ENCODE measurements around the gene YWHAQ. TPM values are rescaled to one million over a fixed set of nuclear protein-coding genes. Genes with fewer than 3 reads are reported as not detected.

YWHAQ gene
- total RNA-seq, 1 donor from 2014 or later: 408 TPM

DNA sequence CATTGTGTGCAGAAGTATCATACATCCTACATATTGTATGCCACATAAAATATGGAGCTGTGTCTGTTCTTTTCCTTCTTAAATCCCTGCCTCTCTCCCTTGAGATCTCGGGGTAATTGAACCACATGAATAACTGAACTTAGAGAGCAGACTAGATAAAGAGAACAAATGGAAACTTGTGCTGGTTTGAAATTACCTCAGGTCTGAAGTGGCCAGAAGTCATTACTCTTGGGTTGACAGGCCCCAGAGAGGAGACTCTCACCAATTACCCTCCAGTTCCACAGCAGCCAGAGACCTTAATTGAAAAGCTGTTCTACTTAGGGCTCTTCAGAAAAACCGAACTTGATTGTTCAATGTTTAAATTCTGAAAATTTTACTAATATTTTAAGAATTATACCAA is 70.2 kb downstream of the YWHAQ start:
- peaks cover 4% of the 10 kb centered on the region for H3K36me3 Mint-ChIP-seq (ENCODE audit: low read depth, unreplicated experiment)
- H3K27ac ChIP-seq (ENCODE audit: low read depth, low read length): no peak overlapping the region
- FAIRE-seq: no peak
- no peaks in the 10 kb centered on the region for H3K27me3 Mint-ChIP-seq (ENCODE audit: low read depth, unreplicated experiment)
- H3K27me3 ChIP-seq (ENCODE audit: insufficient read depth, low read length): no peaks in the 10 kb centered on the region
- no peaks in the 10 kb centered on the region for H3K9me3 ChIP-seq (ENCODE audit: insufficient read depth, low read depth, low read length)
- H3K4me3 ChIP-seq (ENCODE audit: insufficient read depth, low read depth, low read length): no peak overlapping the region
- no peak overlapping the region for H3K4me2 ChIP-seq (ENCODE audit: low read length)
- H3K4me1 ChIP-seq (ENCODE audit: insufficient read depth, low read length): peaks cover 13% of the 10 kb centered on the region
- no peak for DNase-seq (ENCODE audit: low read depth)
- H3K79me2 ChIP-seq (ENCODE audit: insufficient read depth, low read length): peaks cover 15% of the 10 kb centered on the region
- H3K27ac Mint-ChIP-seq (ENCODE audit: unreplicated experiment): no peak overlapping the region
- H3K9me3 Mint-ChIP-seq (ENCODE audit: unreplicated experiment): no peaks in the 10 kb centered on the region
- no peak overlapping the region for H3K4me3 Mint-ChIP-seq (ENCODE audit: unreplicated experiment)
- TF ChIP-seq EZH2 (IDR thresholded peaks at IDR 0.05; ENCODE audit: insufficient read depth, low read length): no peak
- TF ChIP-seq, protein P1, sequence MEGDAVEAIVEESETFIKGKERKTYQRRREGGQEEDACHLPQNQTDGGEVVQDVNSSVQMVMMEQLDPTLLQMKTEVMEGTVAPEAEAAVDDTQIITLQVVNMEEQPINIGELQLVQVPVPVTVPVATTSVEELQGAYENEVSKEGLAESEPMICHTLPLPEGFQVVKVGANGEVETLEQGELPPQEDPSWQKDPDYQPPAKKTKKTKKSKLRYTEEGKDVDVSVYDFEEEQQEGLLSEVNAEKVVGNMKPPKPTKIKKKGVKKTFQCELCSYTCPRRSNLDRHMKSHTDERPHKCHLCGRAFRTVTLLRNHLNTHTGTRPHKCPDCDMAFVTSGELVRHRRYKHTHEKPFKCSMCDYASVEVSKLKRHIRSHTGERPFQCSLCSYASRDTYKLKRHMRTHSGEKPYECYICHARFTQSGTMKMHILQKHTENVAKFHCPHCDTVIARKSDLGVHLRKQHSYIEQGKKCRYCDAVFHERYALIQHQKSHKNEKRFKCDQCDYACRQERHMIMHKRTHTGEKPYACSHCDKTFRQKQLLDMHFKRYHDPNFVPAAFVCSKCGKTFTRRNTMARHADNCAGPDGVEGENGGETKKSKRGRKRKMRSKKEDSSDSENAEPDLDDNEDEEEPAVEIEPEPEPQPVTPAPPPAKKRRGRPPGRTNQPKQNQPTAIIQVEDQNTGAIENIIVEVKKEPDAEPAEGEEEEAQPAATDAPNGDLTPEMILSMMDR (IDR thresholded peaks at IDR 0.05; ENCODE audit: insufficient read depth, low read depth, low read length): no peak
- H2AFZ ChIP-seq (ENCODE audit: low read depth, low read length): no peak overlapping the region
- no peak overlapping the region for H3K9ac ChIP-seq (ENCODE audit: low read length)
- peaks cover 14% of the 10 kb centered on the region for H3K4me1 Mint-ChIP-seq (ENCODE audit: low read depth, unreplicated experiment)
- no peaks in the 10 kb centered on the region for H4K20me1 ChIP-seq (ENCODE audit: insufficient read depth, low read length)
- H3K36me3 ChIP-seq (ENCODE audit: insufficient read depth, low read length): no peaks in the 10 kb centered on the region

DNA sequence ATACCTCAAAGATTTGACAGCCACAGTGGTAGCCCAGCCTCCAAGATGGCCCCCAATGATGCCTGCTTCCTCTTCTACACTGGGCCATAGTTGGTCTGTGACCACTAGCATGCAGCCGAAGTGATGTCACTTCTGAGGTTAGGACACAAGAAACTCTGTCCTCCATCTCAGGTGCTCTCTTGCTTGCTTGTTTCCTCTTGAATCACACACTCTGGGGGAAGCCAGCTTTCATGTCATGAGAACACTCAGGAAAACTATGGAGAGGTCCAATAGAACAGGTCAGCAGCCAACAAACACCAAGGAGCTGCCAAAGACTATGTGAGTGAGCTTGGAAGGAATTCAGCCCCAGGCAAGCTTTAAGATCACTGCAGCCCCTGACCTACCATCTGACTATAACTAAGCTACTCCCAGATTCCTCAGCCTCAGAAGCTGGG is 71.8 kb downstream of the YWHAQ start:
- Mint-ChIP-seq H3K27me3 (ENCODE audit: low read depth, unreplicated experiment) (no peaks in the 10 kb centered on the region), H3K4me3 (ENCODE audit: unreplicated experiment) (peak overlapping the region; percentile 40), H3K9me3 (ENCODE audit: unreplicated experiment) (no peaks in the 10 kb centered on the region), H3K4me1 (ENCODE audit: low read depth, unreplicated experiment) (peaks cover 10% of the 10 kb centered on the region), H3K36me3 (ENCODE audit: low read depth, unreplicated experiment) (peaks cover 4% of the 10 kb centered on the region), H3K27ac (ENCODE audit: unreplicated experiment) (peak overlapping the region; percentile 83)
- H3K27me3 ChIP-seq (ENCODE audit: insufficient read depth, low read length): no peaks in the 10 kb centered on the region
- H3K9me3 ChIP-seq (ENCODE audit: insufficient read depth, low read depth, low read length): no peaks in the 10 kb centered on the region
- H3K9ac ChIP-seq (ENCODE audit: low read length): no peak overlapping the region
- H2AFZ ChIP-seq (ENCODE audit: low read depth, low read length): no peak overlapping the region
- H3K79me2 ChIP-seq (ENCODE audit: insufficient read depth, low read length): peaks cover 31% of the 10 kb centered on the region
- peak; percentile 97 for DNase-seq (ENCODE audit: low read depth)
- no peak overlapping the region for H3K4me3 ChIP-seq (ENCODE audit: insufficient read depth, low read depth, low read length)
- H3K4me1 ChIP-seq (ENCODE audit: insufficient read depth, low read length): peaks cover 6% of the 10 kb centered on the region
- peak overlapping the region; percentile 40 for H3K27ac ChIP-seq (ENCODE audit: low read depth, low read length)
- H3K36me3 ChIP-seq (ENCODE audit: insufficient read depth, low read length): no peaks in the 10 kb centered on the region
- TF ChIP-seq, protein P1 (IDR thresholded peaks at IDR 0.05; ENCODE audit: insufficient read depth, low read depth, low read length): no peak
- no peak for TF ChIP-seq EZH2 (IDR thresholded peaks at IDR 0.05; ENCODE audit: insufficient read depth, low read length)
- FAIRE-seq: no peak
- peaks cover 10% of the 10 kb centered on the region for H4K20me1 ChIP-seq (ENCODE audit: insufficient read depth, low read length)
- peak overlapping the region; percentile 31 for H3K4me2 ChIP-seq (ENCODE audit: low read length)

DNA sequence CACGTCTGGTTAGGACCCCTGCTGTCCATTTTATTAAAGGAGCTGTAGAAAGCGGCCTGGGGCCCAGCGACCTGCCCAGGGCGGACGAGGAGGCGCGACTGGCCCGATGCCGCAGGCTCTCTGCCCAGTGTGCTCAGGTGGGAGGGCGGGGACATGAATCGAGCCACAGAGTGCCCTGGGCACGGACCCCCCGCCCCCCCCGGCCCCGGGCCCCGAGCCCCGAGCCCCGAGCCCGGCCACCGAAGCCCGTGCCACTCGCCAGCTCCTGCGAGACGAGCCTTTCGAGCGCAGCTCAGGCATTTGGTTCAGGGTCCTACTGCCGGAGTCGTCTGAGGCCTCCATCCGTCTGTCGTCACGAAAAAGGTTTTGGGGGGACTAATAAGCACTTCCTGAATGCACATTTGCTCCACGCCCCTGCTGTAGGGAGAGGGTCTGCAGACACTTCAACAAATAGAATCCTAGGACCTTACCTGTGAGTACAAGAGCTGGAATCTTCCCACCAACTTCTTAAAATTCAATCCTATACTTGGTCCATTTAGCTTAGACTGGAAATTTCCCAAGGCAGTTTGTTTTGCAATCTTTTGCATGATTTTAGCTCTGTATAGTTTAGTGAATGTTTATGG is 74.6 kb downstream of the YWHAQ start:
- H3K9me3 Mint-ChIP-seq (ENCODE audit: unreplicated experiment): no peaks in the 10 kb centered on the region
- peak overlapping the region; percentile 59 for H2AFZ ChIP-seq (ENCODE audit: low read depth, low read length)
- peak overlapping the region; percentile 100 for H3K4me3 Mint-ChIP-seq (ENCODE audit: unreplicated experiment)
- peaks cover 57% of the 10 kb centered on the region for H3K79me2 ChIP-seq (ENCODE audit: insufficient read depth, low read length)
- no peaks in the 10 kb centered on the region for H3K9me3 ChIP-seq (ENCODE audit: insufficient read depth, low read depth, low read length)
- peak overlapping the region; percentile 96 for H3K27ac ChIP-seq (ENCODE audit: low read depth, low read length)
- DNase-seq (ENCODE audit: low read depth) (no peak), FAIRE-seq (no peak)
- peaks cover 22% of the 10 kb centered on the region for H3K4me1 ChIP-seq (ENCODE audit: insufficient read depth, low read length)
- peak overlapping the region; percentile 83 for H3K27ac Mint-ChIP-seq (ENCODE audit: unreplicated experiment)
- peak overlapping the region; percentile 96 for H3K4me2 ChIP-seq (ENCODE audit: low read length)
- peaks cover 29% of the 10 kb centered on the region for H4K20me1 ChIP-seq (ENCODE audit: insufficient read depth, low read length)
- TF ChIP-seq, protein P1 (IDR thresholded peaks at IDR 0.05; ENCODE audit: insufficient read depth, low read depth, low read length): no peak
- TF ChIP-seq EZH2 (IDR thresholded peaks at IDR 0.05; ENCODE audit: insufficient read depth, low read length): no peak
- peaks cover 25% of the 10 kb centered on the region for H3K4me1 Mint-ChIP-seq (ENCODE audit: low read depth, unreplicated experiment)
- no peaks in the 10 kb centered on the region for H3K36me3 ChIP-seq (ENCODE audit: insufficient read depth, low read length)
- H3K4me3 ChIP-seq (ENCODE audit: insufficient read depth, low read depth, low read length): peak overlapping the region; percentile 90
- no peaks in the 10 kb centered on the region for H3K27me3 ChIP-seq (ENCODE audit: insufficient read depth, low read length)
- H3K9ac ChIP-seq (ENCODE audit: low read length): peak overlapping the region; percentile 95
- H3K36me3 Mint-ChIP-seq (ENCODE audit: low read depth, unreplicated experiment): peaks cover 4% of the 10 kb centered on the region
- no peaks in the 10 kb centered on the region for H3K27me3 Mint-ChIP-seq (ENCODE audit: low read depth, unreplicated experiment)

All from astrocyte (in vitro differentiated cells and primary cell).